K562 (cell line): ENCODE measurements around the gene ZBTB48. TPM values are rescaled to one million over a fixed set of nuclear protein-coding genes. Genes with fewer than 3 reads are reported as not detected.

Experiments used
- CCAR2 ChIP-seq: fragments of 200-400 bp; formaldehyde crosslinking; IDR thresholded peaks from 2 replicates; pipeline ENCODE4 v1.6.1; 2017; ENCODE audit warnings: mild to moderate bottlenecking, low read depth, low read length
- DNMT1 ChIP-seq: fragments of 450-650 bp; IDR thresholded peaks from 2 replicates; pipeline ENCODE4 v1.6.1; 2016; ENCODE audit warnings: antibody characterized with exemption, mild to moderate bottlenecking
- ETS1 ChIP-seq: conservative IDR thresholded peaks from 2 replicates; pipeline ENCODE4 v1.6.1; 2011; ENCODE audit warnings: low read depth, mild to moderate bottlenecking, low read length; ENCODE audit not compliant: control insufficient read depth
- FOXA3 ChIP-seq, 2 experiments: fragments of 450-650 bp in 1 of 2; sonication (generic) in 1 of 2; formaldehyde crosslinking; IDR thresholded peaks in 1 of 2; conservative IDR thresholded peaks in 1 of 2; 2 replicates each; pipeline versions ENCODE4 v1.4.0 to v1.8.0; 2020 to 2022; ENCODE audit warnings: mild to moderate bottlenecking in 2 of 2, missing genetic modification reagents in 1 of 2
- LARP7 ChIP-seq: fragments of 450-650 bp; IDR thresholded peaks from 2 replicates; pipeline ENCODE4 v1.6.1; 2016
- NEUROD1 ChIP-seq: fragments of 150-350 bp; IDR thresholded peaks from 2 replicates; pipeline ENCODE4 v1.6.1; 2014; ENCODE audit warnings: borderline replicate concordance, low read length, low read depth; ENCODE audit not compliant: partially characterized antibody
- NONO ChIP-seq, 2 experiments: fragments of 200-400 bp in 1 of 2; fragments of 450-650 bp in 1 of 2; formaldehyde crosslinking in 1 of 2; IDR thresholded peaks; 2 replicates each; pipeline ENCODE4 v1.6.1; 2017; ENCODE audit warnings: low read depth in 2 of 2, mild to moderate bottlenecking in 2 of 2, moderate library complexity in 2 of 2, low read length in 1 of 2
- PRDM10 ChIP-seq: fragments of 450-650 bp; IDR thresholded peaks from 2 replicates; pipeline ENCODE4 v1.6.1; 2018; ENCODE audit not compliant: partially characterized antibody
- RBM22 ChIP-seq: fragments of 200-400 bp; formaldehyde crosslinking; IDR thresholded peaks from 2 replicates; pipeline ENCODE4 v1.6.1; 2018; ENCODE audit warnings: low read length, low read depth; ENCODE audit not compliant: poor library complexity, severe bottlenecking
- ZNF140 ChIP-seq: fragments of 250-450 bp; sonication (Bioruptor Pico); IDR thresholded peaks from 2 replicates; pipeline ENCODE4 v1.8.0; 2021; ENCODE audit warnings: moderate library complexity, mild to moderate bottlenecking, inconsistent platforms
- ZNF277 ChIP-seq: fragments of 250-450 bp; sonication (Bioruptor Pico); IDR thresholded peaks from 2 replicates; pipeline ENCODE4 v1.8.0; 2022; ENCODE audit warnings: inconsistent platforms, mild to moderate bottlenecking, moderate library complexity, borderline replicate concordance
- ZNF592 ChIP-seq: fragments of 450-650 bp; IDR thresholded peaks from 2 replicates; pipeline ENCODE4 v1.6.1; 2017; ENCODE audit warnings: antibody characterized with exemption, mild to moderate bottlenecking
- polyA plus RNA-seq, 8 experiments: library from polyadenylated mRNA; depleted of rRNA in 4 of 8; stranded (reverse) in 5 of 8; unstranded in 3 of 8; fragments of >200 nt; fragmentation: Nextera tagmentation in 2 of 8; fragmentation: Illumina TruSeq in 1 of 8; extraction: Ambion mirVana in 2 of 8; extraction: Trizol in 1 of 8; gene quantifications; 2 replicates each; pipeline versions ENCODE4 v1.2.1 to v1.2.3, GENCODE V29; 2011 to 2014; ENCODE audit warnings: inconsistent platforms in 1 of 8, missing spikeins in 1 of 8
- total RNA-seq, 7 experiments: library from RNA; depleted of rRNA in 6 of 7; stranded (reverse); fragments of >200 nt in 6 of 7; fragmentation: Illumina TruSeq in 2 of 7; extraction: Trizol in 2 of 7; gene quantifications; 2 replicates each; pipeline versions ENCODE4 v1.2.1 to v1.2.3, GENCODE V29; 2011 to 2021; ENCODE audit warnings: low replicate concordance in 1 of 7

ZBTB48 gene
- total and polyA plus RNA-seq, 9 of the 15 experiments (the other 6 are each of a cell fraction or from before 2014, with no cell fraction given), result 1.9 to 66.9 (median 29.5) TPM

- TF ChIP-seq ETS1, result peak; percentile 19
- TF ChIP-seq RBM22, result peak; percentile 74
- TF ChIP-seq NONO (IDR thresholded peaks at IDR 0.05; ENCODE audit: low read depth in 2 of 2, low read length in 1 of 2), result peak in 1 of 2 experiments; percentile 98; a peak in 3 of 4 replicates
- no peak for TF ChIP-seq PRDM10
- TF ChIP-seq LARP7, result no peak
- no peak for TF ChIP-seq ZNF277
- TF ChIP-seq NEUROD1, result no peak
- no peak for TF ChIP-seq CCAR2
- TF ChIP-seq FOXA3 (CRISPR knock-in tag; conservative IDR thresholded peaks at IDR 0.05 in 1 of 2, IDR thresholded peaks at IDR 0.05 in 1 of 2), result 0 out of 4 replicates have a peak, but pooled peaks of 1 of the 2 experiments have one; percentile 9
- peak; percentile 22 for TF ChIP-seq ZNF592
- no peak for TF ChIP-seq DNMT1
- TF ChIP-seq ZNF140 (CRISPR knock-in tag), result no peak
These were observed 23.0 kb downstream of the ZBTB48 start, which contains the start of gene KLHL21 (continued) for GRCh38 chr1:6602669-6603237.
